Transverse colon (tissue), 4 donors: ENCODE results near the gene TP53BP2.

Experiments used
- CTCF ChIP-seq, 5 experiments: fragments of 200-600 bp in 3 of 5; fragments of 450-650 bp in 2 of 5; sonication (generic) in 3 of 5; IDR thresholded peaks; 1 replicate in 2 of 5; 2 replicates in 3 of 5; pipeline ENCODE4 v1.5.1; 2016 to 2017; ENCODE audit warnings: antibody characterized with exemption in 5 of 5, inconsistent platforms in 3 of 5, mild to moderate bottlenecking in 2 of 5, moderate library complexity in 1 of 5
- POLR2AphosphoS5 ChIP-seq, 3 donors: sonication (generic); formaldehyde crosslinking; IDR thresholded peaks; one replicate each; pipeline ENCODE4 v1.6.1; 2016; ENCODE audit warnings: antibody characterized with exemption in 3 of 3

- TF ChIP-seq POLR2AphosphoS5 (IDR thresholded peaks at IDR 0.05) = no peak
- TF ChIP-seq CTCF (IDR thresholded peaks at IDR 0.05) = no peak
Measured at GRCh38 chr1:223885614-223886013, 39.9 kb upstream of the TP53BP2 start.
